ENCODE data around the gene TUBB2A. TPM values are rescaled to one million over a fixed set of nuclear protein-coding genes. Genes with fewer than 3 reads are reported as not detected.

The TUBB2A gene
- total RNA-seq, result 81.5 TPM

DNA sequence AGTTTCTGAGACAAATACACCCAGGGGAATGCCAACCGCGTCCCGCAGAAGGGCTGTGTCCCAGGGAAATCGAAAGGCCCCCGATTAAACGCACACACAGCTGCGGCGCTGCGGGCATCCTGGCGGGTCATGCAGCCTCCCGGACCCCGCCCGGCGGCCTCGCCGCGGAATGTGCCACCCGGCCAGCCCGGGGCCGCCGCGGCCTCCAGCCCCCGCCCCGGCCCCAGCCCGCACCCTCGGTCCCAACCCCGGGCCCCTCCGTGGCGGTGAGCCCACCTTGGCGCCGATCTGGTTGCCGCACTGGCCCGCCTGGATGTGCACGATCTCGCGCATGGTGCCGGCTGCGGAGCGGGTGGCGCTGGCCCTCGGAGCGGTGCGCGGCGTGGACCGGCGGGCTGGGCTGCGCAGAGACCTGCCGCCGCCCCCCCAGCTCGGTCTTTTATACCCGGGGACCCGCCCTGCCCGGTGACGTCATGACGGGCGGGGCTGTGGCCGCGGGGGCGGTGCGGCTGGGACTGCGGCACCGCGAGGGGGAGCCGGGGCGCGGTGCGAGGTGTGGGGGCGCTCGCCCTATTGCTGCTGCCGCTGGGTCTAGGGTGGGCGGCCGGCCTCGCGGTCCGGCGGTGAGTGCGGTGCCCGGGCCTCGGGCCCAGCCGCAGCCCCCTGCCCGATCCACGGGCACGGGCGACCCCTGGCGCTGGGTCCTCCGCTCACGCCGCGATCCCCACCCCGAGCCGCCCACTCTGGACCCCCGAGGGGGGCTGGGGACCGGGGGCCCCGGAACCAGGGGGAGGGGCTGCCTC lies at the start of gene TUBB2A:
TSS of gene TUBB2A (minus strand) at position 414 of the 803 bp plus-strand sequence. CDS start at position 333, 81 bp downstream.

DNA sequence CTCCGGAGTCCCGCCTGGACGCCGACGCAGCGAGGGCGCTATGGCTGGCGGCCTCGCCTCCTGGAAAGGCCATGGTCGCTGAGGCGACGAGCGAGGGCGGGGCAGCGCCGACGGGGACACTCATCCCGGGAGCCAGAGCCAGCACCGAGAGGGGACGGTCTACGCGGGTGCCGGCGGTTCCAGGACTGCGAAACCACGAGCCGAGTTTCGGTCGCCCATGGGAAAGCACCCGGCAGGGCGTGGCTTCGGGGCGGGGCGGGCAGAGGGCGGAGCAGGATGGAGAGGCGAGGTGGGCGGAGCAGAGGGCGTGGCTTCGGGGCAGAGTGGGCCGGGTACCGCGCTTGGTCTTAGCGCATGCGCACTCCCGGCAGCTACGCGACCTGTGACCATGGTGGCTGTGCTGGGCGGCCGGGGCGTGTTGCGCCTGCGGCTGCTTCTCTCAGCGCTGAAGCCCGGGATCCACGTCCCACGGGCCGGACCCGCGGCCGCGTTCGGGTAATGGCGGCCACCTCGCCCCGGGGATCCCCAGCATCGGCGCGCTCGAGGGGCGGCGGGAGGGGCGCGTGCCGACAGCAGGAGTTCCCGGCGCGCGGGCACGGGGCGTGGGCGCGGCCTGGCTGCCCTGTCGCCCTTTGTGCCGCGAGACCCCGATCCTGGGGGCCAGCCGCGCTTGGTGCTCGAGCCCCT lies 38.8 kb downstream of the TUBB2A start, which contains the start of gene BPHL:
TSS of gene BPHL (plus strand) at position 359 of the 687 bp plus-strand sequence. CDS start at position 389, 30 bp downstream.

Other genes with a start within 250 kb of the TUBB2A start
- 58.7 TPM for gene SERPINB6, start 186.0 kb downstream of the TUBB2A start, total RNA-seq
- 13.1 TPM for gene NQO2, start 157.7 kb downstream of the TUBB2A start, total RNA-seq
- gene RIPK1, start 89.0 kb downstream of the TUBB2A start, total RNA-seq, result 15.1 TPM
- 24.7 TPM for gene BPHL, start 38.8 kb downstream of the TUBB2A start, total RNA-seq
- gene TUBB2B, start 70.1 kb upstream of the TUBB2A start, total RNA-seq, result 126 TPM
- gene PSMG4, start 101.4 kb upstream of the TUBB2A start, total RNA-seq, result 17.3 TPM